H9 (cell line): ENCODE data around the gene EHD1. TPM values are rescaled to one million over a fixed set of nuclear protein-coding genes. Genes with fewer than 3 reads are reported as not detected.

Experiments
- DNase-seq: peaks from one replicate; pipeline ENCODE4 v3.0.0-alpha.2; 2017
- H2AFZ ChIP-seq: one replicate; pipeline ENCODE4 v1.6.1; 2013; ENCODE audit warnings: mild to moderate bottlenecking, low read length, control low read depth, moderate library complexity
- H2AK5ac ChIP-seq: 2 replicates; pipeline ENCODE4 v1.6.1; 2013; ENCODE audit warnings: low read length, control low read depth, mixed read lengths; ENCODE audit not compliant: insufficient read length
- H2BK120ac ChIP-seq: one replicate; pipeline ENCODE4 v1.6.1; 2013; ENCODE audit warnings: low read depth, mild to moderate bottlenecking, low read length, control low read depth, inconsistent platforms; ENCODE audit not compliant: poor library complexity, severe bottlenecking
- H2BK12ac ChIP-seq: 2 replicates; pipeline ENCODE4 v1.6.1; 2013; ENCODE audit warnings: low read length, control low read depth, mixed read lengths, low read depth; ENCODE audit not compliant: insufficient read length
- H2BK15ac ChIP-seq: 2 replicates; pipeline ENCODE4 v1.6.1; 2013; ENCODE audit warnings: low read depth, low read length, control low read depth
- H2BK20ac ChIP-seq: one replicate; pipeline ENCODE4 v1.6.1; 2013; ENCODE audit warnings: low read depth, mild to moderate bottlenecking, low read length, control low read depth, inconsistent platforms; ENCODE audit not compliant: poor library complexity, severe bottlenecking
- H2BK5ac ChIP-seq: 2 replicates; pipeline ENCODE4 v1.6.1; 2013; ENCODE audit warnings: low read length, control low read depth, mixed read lengths; ENCODE audit not compliant: insufficient read length
- H3K14ac ChIP-seq: 2 replicates; pipeline ENCODE4 v1.6.1; 2013; ENCODE audit warnings: low read length, control low read depth; ENCODE audit not compliant: insufficient read depth
- H3K18ac ChIP-seq: 2 replicates; pipeline ENCODE4 v1.6.1; 2013; ENCODE audit warnings: low read depth, mild to moderate bottlenecking, mixed read lengths, low read length, control low read depth; ENCODE audit not compliant: insufficient read length
- H3K23ac ChIP-seq: 2 replicates; pipeline ENCODE4 v1.6.1; 2013; ENCODE audit warnings: low read length, control low read depth, mixed read lengths, low read depth; ENCODE audit not compliant: insufficient read length
- H3K23me2 ChIP-seq: 2 replicates; pipeline ENCODE4 v1.6.1; 2013; ENCODE audit warnings: low read depth, mild to moderate bottlenecking, mixed read lengths, low read length, control low read depth; ENCODE audit not compliant: insufficient read length, poor library complexity, severe bottlenecking
- H3K27ac ChIP-seq: 2 replicates; pipeline ENCODE4 v1.5.1; 2013; ENCODE audit warnings: low read length, control low read depth, mixed read lengths, low read depth; ENCODE audit not compliant: insufficient read length
- H3K27me3 ChIP-seq: 2 replicates; pipeline ENCODE4 v1.6.1; 2013; ENCODE audit warnings: low read length, control low read depth, inconsistent platforms; ENCODE audit not compliant: insufficient read depth
- H3K4ac ChIP-seq: 2 replicates; pipeline ENCODE4 v1.6.1; 2013; ENCODE audit warnings: low read depth, mild to moderate bottlenecking, control low read depth, inconsistent platforms, low read length, moderate library complexity
- H3K4me1 ChIP-seq: 2 replicates; pipeline ENCODE4 v1.6.1; 2013; ENCODE audit warnings: low read length, control low read depth, inconsistent platforms; ENCODE audit not compliant: insufficient read depth
- H3K4me2 ChIP-seq: 2 replicates; pipeline ENCODE4 v1.6.1; 2013; ENCODE audit warnings: low read length, control low read depth, mixed read lengths; ENCODE audit not compliant: insufficient read length, insufficient read depth
- H3K56ac ChIP-seq: 2 replicates; pipeline ENCODE4 v1.6.1; 2013; ENCODE audit warnings: low read depth, mild to moderate bottlenecking, mixed read lengths, low read length, control low read depth; ENCODE audit not compliant: insufficient read length
- H3K79me1 ChIP-seq: 2 replicates; pipeline ENCODE4 v1.6.1; 2013; ENCODE audit warnings: low read depth, mild to moderate bottlenecking, moderate library complexity, low read length, control low read depth, inconsistent platforms; ENCODE audit not compliant: insufficient read depth, poor library complexity, severe bottlenecking
- H3K79me2 ChIP-seq: 2 replicates; pipeline ENCODE4 v1.6.1; 2013; ENCODE audit warnings: low read length, control low read depth, inconsistent platforms; ENCODE audit not compliant: insufficient read depth
- H3K9ac ChIP-seq: 2 replicates; pipeline ENCODE4 v1.6.1; 2013; ENCODE audit warnings: low read length, control low read depth, mixed read lengths; ENCODE audit not compliant: insufficient read length; ENCODE audit errors: extremely low read depth
- H3K9me3 ChIP-seq: one replicate; pipeline ENCODE4 v1.6.1; 2013; ENCODE audit warnings: low read depth, low read length, inconsistent platforms; ENCODE audit not compliant: control insufficient read depth
- H3T11ph ChIP-seq: one replicate; pipeline ENCODE4 v1.6.1; 2013; ENCODE audit warnings: mild to moderate bottlenecking, low read length, control low read depth, inconsistent platforms
- H4K20me1 ChIP-seq: one replicate; pipeline ENCODE4 v1.6.1; 2013; ENCODE audit not compliant: control insufficient read depth, insufficient read length, insufficient read depth
- H4K5ac ChIP-seq: 2 replicates; pipeline ENCODE4 v1.6.1; 2013; ENCODE audit warnings: low read depth, mild to moderate bottlenecking, mixed read lengths, low read length, control low read depth; ENCODE audit not compliant: insufficient read length
- H4K8ac ChIP-seq: replicated peaks from 2 replicates; pipeline ENCODE4 v1.6.1; 2013; ENCODE audit warnings: low read length, control low read depth, mixed read lengths, low read depth; ENCODE audit not compliant: insufficient read length
- H4K91ac ChIP-seq: 2 replicates; pipeline ENCODE4 v1.6.1; 2013; ENCODE audit warnings: low read depth, mild to moderate bottlenecking, moderate library complexity, mixed read lengths, low read length, control low read depth; ENCODE audit not compliant: insufficient read length
- H3K27ac Mint-ChIP-seq, 3 experiments: 2 replicates in 2 of 3; 3 replicates in 1 of 3; pipeline ENCODE4 v1.8.0; 2020 to 2021; ENCODE audit warnings: mixed read lengths in 3 of 3, mild to moderate bottlenecking in 1 of 3, moderate library complexity in 1 of 3
- H3K27me3 Mint-ChIP-seq: 2 replicates; pipeline ENCODE4 v1.8.0; 2021; ENCODE audit warnings: low read depth, mild to moderate bottlenecking, moderate library complexity, mixed read lengths
- H3K36me3 Mint-ChIP-seq, 3 experiments: 2 replicates in 2 of 3; 3 replicates in 1 of 3; pipeline ENCODE4 v1.8.0; 2020 to 2021; ENCODE audit warnings: low read depth in 3 of 3, mixed read lengths in 3 of 3; ENCODE audit not compliant: insufficient read depth in 1 of 3
- H3K4me1 Mint-ChIP-seq, 2 experiments: 2 replicates each; pipeline ENCODE4 v1.8.0; 2020; ENCODE audit warnings: mixed read lengths in 2 of 2
- H3K4me3 Mint-ChIP-seq, 2 experiments: 2 replicates in 1 of 2; 3 replicates in 1 of 2; pipeline ENCODE4 v1.8.0; 2020 to 2021; ENCODE audit warnings: mild to moderate bottlenecking in 2 of 2, mixed read lengths in 2 of 2, moderate library complexity in 1 of 2
- H3K9me3 Mint-ChIP-seq, 2 experiments: 2 replicates in 1 of 2; 3 replicates in 1 of 2; pipeline ENCODE4 v1.8.0; 2020; ENCODE audit warnings: mild to moderate bottlenecking in 2 of 2, mixed read lengths in 2 of 2, moderate library complexity in 1 of 2
- CTCF ChIP-seq: fragments of 200-600 bp; sonication (generic); conservative IDR thresholded peaks from 3 replicates; pipeline ENCODE4 v1.8.0; 2021; ENCODE audit warnings: antibody characterized with exemption, mild to moderate bottlenecking
- WGBS: extraction: QIAGEN DNeasy Blood & Tissue Kit; methylation state at CpG from one replicate; pipeline ENCODE4 v1.1.7; 2013; ENCODE audit warnings: missing lambda C conversion rate, low lambda C conversion rate, mixed read lengths; ENCODE audit not compliant: insufficient read length; ENCODE audit errors: extremely low coverage; 5-methylcytosine and 5-hydroxymethylcytosine counted together
- total RNA-seq: library from RNA; stranded (reverse); gene quantifications from 2 replicates; pipeline ENCODE4 v1.2.1, GENCODE V29; 2021

The EHD1 gene
- total RNA-seq, 1 experiment from 2014 or later: 31.0 TPM

DNA sequence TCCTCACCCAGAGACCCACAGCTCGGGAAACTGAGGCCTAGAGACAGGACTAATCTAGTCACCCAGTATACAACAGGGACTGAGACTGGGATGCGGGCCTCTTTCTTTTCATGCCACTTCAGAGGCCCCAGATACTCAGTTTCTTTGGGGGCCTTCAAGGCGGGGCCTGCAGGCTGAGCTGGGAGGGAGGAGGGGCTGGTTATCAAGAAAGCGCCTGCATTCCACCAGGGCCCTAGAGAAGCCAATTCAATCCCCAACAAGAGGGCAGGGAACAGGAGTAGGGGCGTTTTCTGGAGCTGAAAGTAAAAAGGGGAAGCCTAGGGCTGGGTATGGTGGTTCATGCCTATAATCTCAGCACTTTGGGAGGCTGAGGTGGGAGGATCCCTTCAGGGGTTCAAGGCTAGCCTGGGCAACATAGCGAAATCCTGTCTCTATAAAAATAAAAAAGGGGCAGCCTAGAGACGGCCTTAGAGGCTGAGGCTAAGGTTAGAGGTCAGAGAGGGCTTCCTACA lies 37.0 kb upstream of the EHD1 start:
- Histone ChIP-seq H3K23ac (no peak overlapping the region), H4K5ac (no peak overlapping the region)
- H3K27ac Mint-ChIP-seq: peak overlapping the region in 1 of 3 experiments; percentile 91; a peak in 1 of 7 replicates

More for the DNA sequence above, 37.0 kb upstream of the EHD1 start:
- Histone ChIP-seq H3K4ac (no peak overlapping the region), H2AFZ (no peak overlapping the region), H3K79me2 (no peaks in the 10 kb centered on the region), H3K27me3 (no peaks in the 10 kb centered on the region), H3K79me1 (no peaks in the 10 kb centered on the region), H3K56ac (no peak overlapping the region), H4K20me1 (no peaks in the 10 kb centered on the region), H3K23me2 (peaks cover 10% of the 10 kb centered on the region), H2BK120ac (no peak overlapping the region), H3K4me2 (no peak overlapping the region), H4K8ac (no peak overlapping the region), H2BK5ac (no peak overlapping the region), H2AK5ac (no peak overlapping the region), H3K27ac (no peak overlapping the region), H3T11ph (no peak overlapping the region), H2BK15ac (no peak overlapping the region), H3K4me1 (no peaks in the 10 kb centered on the region), H4K91ac (no peak overlapping the region), H3K14ac (no peak overlapping the region), H2BK12ac (no peak overlapping the region), H2BK20ac (no peak overlapping the region), H3K18ac (no peak overlapping the region), H3K9me3 (no peaks in the 10 kb centered on the region), H3K9ac (no peak overlapping the region)
- no peaks in the 10 kb centered on the region for H3K9me3 Mint-ChIP-seq
- no peak for TF ChIP-seq CTCF
- DNase-seq: no peak
- H3K4me1 Mint-ChIP-seq: peaks cover 18 to 22% of the 10 kb centered on the region in 2 experiments
- H3K36me3 Mint-ChIP-seq: peaks cover 8 to 27% (median 17%) of the 10 kb centered on the region in 3 experiments; a peak in 6 of 7 replicates
- WGBS: no CpG with 5 or more reads among the region's 7 CpGs
- no peaks in the 10 kb centered on the region for H3K27me3 Mint-ChIP-seq
- peak overlapping the region; percentile 84 to 90 for H3K4me3 Mint-ChIP-seq
